Heart right ventricle (tissue), 16 donors: ENCODE data around the gene CD83. TPM values are rescaled to one million over a fixed set of nuclear protein-coding genes. Genes with fewer than 3 reads are reported as not detected.

ENCODE experiments used
- ATAC-seq, 8 donors: fragments of 200-7000 bp; cut with Tn5 transposase; one replicate each; pipeline ENCODE4 v1.9.1; 2020; ENCODE audit warnings: mild to moderate bottlenecking in 8 of 8, moderate library complexity in 8 of 8, moderate number of reproducible peaks in 1 of 8
- DNase-seq, 2 donors: peaks; one replicate each; pipeline ENCODE4 v3.0.0-alpha.2; 2020
- H3K27ac ChIP-seq, 10 donors: fragments of 200-600 bp; sonication (generic) in 2 of 10; one replicate each; pipeline versions ENCODE4 v1.5.0 to v1.8.0; 2020 to 2022; ENCODE audit warnings: mild to moderate bottlenecking in 3 of 10
- H3K27me3 ChIP-seq, 7 donors: fragments of 200-600 bp; one replicate each; pipeline ENCODE4 v1.8.0; 2021 to 2022; ENCODE audit warnings: mild to moderate bottlenecking in 2 of 7
- H3K36me3 ChIP-seq, 9 donors: fragments of 200-600 bp; sonication (generic) in 1 of 9; one replicate each; pipeline versions ENCODE4 v1.5.0 to v1.8.0; 2020 to 2022; ENCODE audit warnings: mild to moderate bottlenecking in 2 of 9
- H3K4me1 ChIP-seq, 9 donors: fragments of 200-600 bp; sonication (generic) in 1 of 9; one replicate each; pipeline versions ENCODE4 v1.5.0 to v1.8.0; 2020 to 2022; ENCODE audit warnings: mild to moderate bottlenecking in 4 of 9
- H3K4me3 ChIP-seq, 10 donors: fragments of 200-600 bp; sonication (generic) in 2 of 10; one replicate each; pipeline versions ENCODE4 v1.5.0 to v1.8.0; 2020 to 2022; ENCODE audit warnings: mild to moderate bottlenecking in 7 of 10, moderate library complexity in 2 of 10
- H3K9me3 ChIP-seq, 11 donors: fragments of 200-600 bp in 10 of 11; sonication (generic) in 2 of 11; one replicate each; pipeline versions ENCODE4 v1.5.0 to v1.8.0; 2013 to 2022; ENCODE audit warnings: mild to moderate bottlenecking in 2 of 11, control low read depth in 1 of 11, moderate library complexity in 1 of 11
- WGBS, 2 donors: extraction: QIAGEN DNeasy Blood & Tissue Kit; methylation state at CpG; one replicate each; pipeline ENCODE4 v1.1.7; 2013; ENCODE audit warnings: inconsistent platforms in 1 of 2; 5-methylcytosine and 5-hydroxymethylcytosine counted together
- intact Hi-C, 10 donors: fragments of 100-400 bp; cut with DNase I; formaldehyde crosslinking; loops; one replicate each; pipeline versions ENCODE4 v1.11.1 to v1.14.2; 2022
- polyA plus RNA-seq, 2 donors: library from polyadenylated mRNA; stranded (reverse); fragments of 200-250 nt; gene quantifications; one replicate each; pipeline ENCODE4 v1.2.3, GENCODE V29; 2013
- total RNA-seq, 10 donors: library from RNA; stranded (reverse); fragmentation: NEBNext Ultra II Directional in 3 of 10; extraction: Animal tissue kit (Norgen Biotek cat#: 25700) in 3 of 10; gene quantifications; one replicate each; pipeline versions ENCODE4 v1.2.1 to v1.2.4, GENCODE V29; 2021 to 2023
- TF ChIP-seq, protein P1 (sequence below), 9 donors: fragments of 200-600 bp; sonication (generic) in 2 of 9; IDR thresholded peaks; one replicate each; pipeline versions ENCODE4 v1.5.0 to v1.8.0; 2021 to 2022; ENCODE audit warnings: antibody characterized with exemption in 9 of 9, mild to moderate bottlenecking in 5 of 9, moderate library complexity in 1 of 9
- donor health status: Arrhythmogenic right ventricular cardiomyopathy.
- donor health status: ischemic (EF 13 %, LVEDD 7.1; RV severe dilation, severe dysfunction).
- donor health status: healthy with polysubstance abuse.
- donor health status: DM: no; HTN: yes; CAD: no.
- donor health status: DM: no; HTN: no; CAD: no.
- donor health status: ischemic (EF 25% LVEDD 6.9; RV normal size, moderate dysfunction).
- donor health status: ischemic (EF 25% LVEDD 5.7; RV mildly dilated, moderate dysfunction).
- donor health status: healthy.
- donor health status: DM: yes; HTN: yes; CAD: no.
- donor health status: Ischemic cardiomyopathy.
- donor health status: ischemic (EF 35%, LVEDD 5.7; RV mildly dilated, moderate dysfunction).
- donor health status: nonischemic (EF 11% LVEDD 7.7; RV severe dilation, severe dysfunction).
- donor health status: DM: yes; HTN: yes; CAD: no.
- donor health status: PGD.
- donor health status: ischemic (EF 29% LVEDD 5.4; RV normal size, mild dysfunction).
- donor health status: nonischemic (EF 23%, LVEDD 6.1; RV moderate dilation, normal function).

CD83 gene
- total and polyA plus RNA-seq, 12 donors, result 0.68 to 7.5 (median 1.6) TPM

DNA sequence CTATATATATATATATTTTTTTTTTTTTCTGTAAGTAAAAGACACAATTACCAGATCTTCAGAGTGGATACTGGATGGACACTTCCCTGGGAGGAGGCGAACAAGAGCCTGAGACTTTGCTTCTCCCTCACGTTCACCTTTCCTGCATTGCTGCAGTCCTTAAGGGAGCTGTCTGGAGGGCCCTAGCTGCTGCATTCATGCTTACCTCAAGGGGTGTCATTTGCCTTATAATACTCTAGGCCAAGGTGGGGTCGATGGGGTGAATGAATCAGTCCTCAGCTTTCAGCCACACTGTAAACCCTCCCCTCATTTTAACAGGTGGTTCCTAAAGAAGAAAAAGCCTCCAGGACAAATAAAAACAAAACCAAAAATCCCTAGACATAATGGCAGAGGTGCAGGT, 34.8 kb upstream of the CD83 start:
- DNase-seq (no peak), ATAC-seq (no peak)
- Histone ChIP-seq H3K4me1 (peaks cover 0 to 6% (median 0%) of the 10 kb centered on the region in 9 donors), H3K27ac (no peak overlapping the region), H3K36me3 (no peaks in the 10 kb centered on the region), H3K9me3 (no peaks in the 10 kb centered on the region), H3K4me3 (no peak overlapping the region), H3K27me3 (peaks cover 0 to 5% (median 0%) of the 10 kb centered on the region in 7 donors)
- intact Hi-C loops, result no loop called here
- 73 to 75% methylated on average over 3 of the region's 3 CpGs for WGBS, 2 donors
- TF ChIP-seq, protein P1, sequence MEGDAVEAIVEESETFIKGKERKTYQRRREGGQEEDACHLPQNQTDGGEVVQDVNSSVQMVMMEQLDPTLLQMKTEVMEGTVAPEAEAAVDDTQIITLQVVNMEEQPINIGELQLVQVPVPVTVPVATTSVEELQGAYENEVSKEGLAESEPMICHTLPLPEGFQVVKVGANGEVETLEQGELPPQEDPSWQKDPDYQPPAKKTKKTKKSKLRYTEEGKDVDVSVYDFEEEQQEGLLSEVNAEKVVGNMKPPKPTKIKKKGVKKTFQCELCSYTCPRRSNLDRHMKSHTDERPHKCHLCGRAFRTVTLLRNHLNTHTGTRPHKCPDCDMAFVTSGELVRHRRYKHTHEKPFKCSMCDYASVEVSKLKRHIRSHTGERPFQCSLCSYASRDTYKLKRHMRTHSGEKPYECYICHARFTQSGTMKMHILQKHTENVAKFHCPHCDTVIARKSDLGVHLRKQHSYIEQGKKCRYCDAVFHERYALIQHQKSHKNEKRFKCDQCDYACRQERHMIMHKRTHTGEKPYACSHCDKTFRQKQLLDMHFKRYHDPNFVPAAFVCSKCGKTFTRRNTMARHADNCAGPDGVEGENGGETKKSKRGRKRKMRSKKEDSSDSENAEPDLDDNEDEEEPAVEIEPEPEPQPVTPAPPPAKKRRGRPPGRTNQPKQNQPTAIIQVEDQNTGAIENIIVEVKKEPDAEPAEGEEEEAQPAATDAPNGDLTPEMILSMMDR (IDR thresholded peaks at IDR 0.05), result no peak

DNA sequence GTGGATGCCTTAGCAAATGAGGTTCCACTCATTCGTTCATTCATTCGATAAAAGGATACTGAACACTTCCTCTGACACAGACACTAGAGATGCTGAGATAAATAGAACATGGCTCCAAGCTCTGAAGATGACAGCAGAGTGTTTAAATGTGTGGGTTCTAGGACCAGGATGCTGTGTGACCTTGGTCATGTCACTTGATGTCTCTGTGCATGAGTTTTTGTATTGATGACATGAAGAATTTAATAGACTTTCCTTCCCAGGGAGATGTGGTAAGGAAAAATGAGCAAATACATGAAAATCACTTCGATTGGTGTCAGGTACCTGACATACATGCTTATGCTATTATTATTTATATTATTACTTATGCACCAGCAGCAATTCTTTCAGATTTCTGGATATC, 34.3 kb upstream of the CD83 start:
- peaks cover 0 to 6% (median 0%) of the 10 kb centered on the region in 9 donors for H3K4me1 ChIP-seq
- no peak overlapping the region for H3K27ac ChIP-seq
- 84 to 89% methylated on average over 3 of the region's 3 CpGs for WGBS, 2 donors
- intact Hi-C loops, result no loop called here
- H3K27me3 ChIP-seq, result peaks cover 0 to 5% (median 0%) of the 10 kb centered on the region in 7 donors
- TF ChIP-seq, protein P1 (IDR thresholded peaks at IDR 0.05), result no peak
- no peaks in the 10 kb centered on the region for H3K9me3 ChIP-seq
- no peak for ATAC-seq
- no peaks in the 10 kb centered on the region for H3K36me3 ChIP-seq
- no peak overlapping the region for H3K4me3 ChIP-seq
- DNase-seq, result no peak

DNA sequence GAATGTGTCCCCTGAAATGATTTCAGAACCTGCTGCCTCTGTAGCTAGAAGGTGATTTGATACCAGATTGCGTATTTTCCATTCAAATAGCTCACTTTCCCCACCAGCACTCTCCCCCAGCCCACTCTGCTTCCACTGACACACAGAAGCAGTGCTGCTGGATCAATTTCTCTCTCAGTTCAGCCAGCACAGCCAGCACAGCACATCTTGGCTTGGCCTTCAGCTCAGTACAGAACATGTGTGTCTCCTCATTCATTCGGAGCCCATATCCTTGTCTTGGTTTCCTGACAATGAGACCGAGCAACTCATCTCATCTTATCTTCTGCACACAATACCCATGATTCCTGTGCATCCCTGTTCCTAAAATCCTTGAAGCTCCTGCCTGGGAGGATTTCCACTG, 33.8 kb upstream of the CD83 start:
- no peaks in the 10 kb centered on the region for H3K36me3 ChIP-seq
- peaks cover 0 to 5% (median 0%) of the 10 kb centered on the region in 7 donors for H3K27me3 ChIP-seq
- TF ChIP-seq, protein P1 (IDR thresholded peaks at IDR 0.05), result no peak
- no peak overlapping the region for H3K27ac ChIP-seq
- H3K4me1 ChIP-seq, result peaks cover 0 to 6% (median 0%) of the 10 kb centered on the region in 9 donors
- WGBS, 2 donors, result 65 to 69% methylated on average over 3 of the region's 3 CpGs
- ATAC-seq, result no peak
- intact Hi-C loops, result no loop called here
- no peak overlapping the region for H3K4me3 ChIP-seq
- no peaks in the 10 kb centered on the region for H3K9me3 ChIP-seq
- no peak for DNase-seq

DNA sequence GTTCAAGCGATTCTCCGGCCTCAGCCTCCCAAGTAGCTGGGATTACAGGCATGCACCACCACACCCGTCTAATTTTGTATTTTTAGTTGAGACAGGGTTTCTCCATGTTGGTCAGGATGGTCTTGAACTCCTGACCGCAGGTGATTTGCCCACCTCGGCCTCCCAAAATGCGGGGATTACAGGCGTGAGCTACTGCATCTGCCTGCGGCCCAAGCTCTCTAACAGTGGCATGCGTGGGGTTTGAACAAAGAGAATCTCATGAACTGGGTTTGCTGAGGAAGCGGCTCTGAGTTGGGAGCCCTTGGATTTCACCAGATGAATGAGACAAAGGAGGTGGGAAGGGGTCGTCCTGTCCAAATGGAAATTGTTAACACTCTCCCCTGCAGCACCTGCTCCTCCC, 33.2 kb upstream of the CD83 start:
- ATAC-seq, result no peak
- Histone ChIP-seq H3K4me1 (peaks cover 0 to 6% (median 0%) of the 10 kb centered on the region in 9 donors), H3K27ac (no peak overlapping the region), H3K4me3 (no peak overlapping the region), H3K36me3 (no peaks in the 10 kb centered on the region), H3K27me3 (peaks cover 0 to 5% (median 0%) of the 10 kb centered on the region in 7 donors), H3K9me3 (no peaks in the 10 kb centered on the region)
- intact Hi-C loops, result no loop called here
- TF ChIP-seq, protein P1 (IDR thresholded peaks at IDR 0.05), result no peak
- no peak for DNase-seq
- 94 to 96% methylated on average over 11 of the region's 11 CpGs for WGBS, 2 donors
